Panc1 (cell line): ENCODE data around the gene CDH13. TPM values are rescaled to one million over a fixed set of nuclear protein-coding genes. Genes with fewer than 3 reads are reported as not detected.

Source experiments
- ATAC-seq: fragments of 200-7000 bp; cut with Tn5 transposase; 2 replicates; pipeline ENCODE4 v1.9.1; 2020; ENCODE audit warnings: mild to moderate bottlenecking, moderate library complexity
- BruUV-seq: library from RNA; stranded (reverse); fragments of 400-500 nt; replicated peaks from 2 replicates; lab custom pipeline; 2021; lab: Mats Ljungman, UMichigan
- CTCF ChIA-PET: fragments of 300-600 bp; sonication (Branson Sonifier 250); formaldehyde crosslinking; loops from one replicate; lab custom pipeline; 2022; ENCODE audit warnings: antibody characterized with exemption; lab: Charles Lee
- POLR2A ChIA-PET: fragments of 300-600 bp; sonication (Branson Sonifier 250); formaldehyde crosslinking; loops from one replicate; lab custom pipeline; 2022; ENCODE audit warnings: antibody characterized with exemption; lab: Charles Lee
- DNase-seq: peaks from one replicate; pipeline ENCODE4 v3.0.0-alpha.2; 2010; ENCODE audit warnings: low read depth, low spot score
- H3K27ac ChIP-seq: 2 replicates; pipeline ENCODE4 v1.5.1; 2011; ENCODE audit warnings: mild to moderate bottlenecking, low read length, inconsistent platforms
- H3K27me3 ChIP-seq: fragments of 200-500 bp; sonication (Bioruptor generic); 2 replicates; pipeline ENCODE4 v1.6.0; 2014; ENCODE audit warnings: low read length, inconsistent platforms; ENCODE audit not compliant: control insufficient read depth, insufficient read depth
- H3K36me3 ChIP-seq: fragments of 200-500 bp; sonication (Bioruptor generic); 2 replicates; pipeline ENCODE4 v1.5.1; 2014; ENCODE audit warnings: inconsistent platforms, mild to moderate bottlenecking, low read length, moderate library complexity; ENCODE audit not compliant: control insufficient read depth, insufficient read depth
- H3K4me1 ChIP-seq: 2 replicates; pipeline ENCODE4 v1.5.1; 2011; ENCODE audit warnings: inconsistent platforms, mild to moderate bottlenecking, low read length, moderate library complexity; ENCODE audit not compliant: control insufficient read depth, insufficient read depth
- H3K4me3 ChIP-seq, 2 experiments: 2 replicates each; pipeline ENCODE4 v1.5.1; 2011 to 2012; ENCODE audit warnings: low read depth in 2 of 2, low read length in 2 of 2, mild to moderate bottlenecking in 2 of 2, inconsistent platforms in 1 of 2, moderate library complexity in 1 of 2
- H3K9me3 ChIP-seq: fragments of 200-500 bp; sonication (Bioruptor generic); 2 replicates; pipeline ENCODE4 v1.5.1; 2014; ENCODE audit warnings: low read depth, mild to moderate bottlenecking, inconsistent platforms, low read length, moderate library complexity; ENCODE audit not compliant: control insufficient read depth, insufficient read depth
- POLR2AphosphoS5 ChIP-seq: IDR thresholded peaks from 2 replicates; pipeline ENCODE4 v1.6.1; 2012; ENCODE audit warnings: mild to moderate bottlenecking, low read depth, low read length, moderate library complexity
- SIN3A ChIP-seq: IDR thresholded peaks from 2 replicates; pipeline ENCODE4 v1.6.1; 2012; ENCODE audit warnings: low read depth, mild to moderate bottlenecking, low read length, moderate library complexity, borderline replicate concordance; ENCODE audit not compliant: insufficient read depth
- TCF7L2 ChIP-seq: IDR thresholded peaks from 2 replicates; pipeline ENCODE4 v1.6.1; 2011; ENCODE audit warnings: mild to moderate bottlenecking, low read depth, low read length, inconsistent platforms
- in situ Hi-C: cut with HindIII; loops from 2 replicates; pipeline ENCODE4 v1.10.0; 2016; ENCODE audit warnings: low sequenced_read_pairs, low pct_unique_long_range_greater_than_20kb
- intact Hi-C: fragments of 100-400 bp; cut with micrococcal nuclease; formaldehyde crosslinking; loops from one replicate; pipeline ENCODE4 v1.10.0; 2022; ENCODE audit not compliant: unreplicated experiment
- total RNA-seq: library from RNA; stranded (reverse); gene quantifications from one replicate; pipeline ENCODE4 v1.2.1, GENCODE V29; 2021; ENCODE audit not compliant: unreplicated experiment
- TF ChIP-seq, protein P1 (sequence below), 2 experiments: IDR thresholded peaks; 2 replicates each; pipeline ENCODE4 v1.6.1; 2011 to 2012; ENCODE audit warnings: low read depth in 2 of 2, control low read depth in 1 of 2, low read length in 1 of 2, mild to moderate bottlenecking in 1 of 2, moderate library complexity in 1 of 2; ENCODE audit not compliant: insufficient read depth in 1 of 2
- TF ChIP-seq, protein P2 (sequence below): fragments of 450-650 bp; IDR thresholded peaks from 2 replicates; pipeline ENCODE4 v1.5.1; 2017; ENCODE audit warnings: mild to moderate bottlenecking

CDH13 gene
- total RNA-seq, 1 experiment from 2014 or later: not detected

DNA sequence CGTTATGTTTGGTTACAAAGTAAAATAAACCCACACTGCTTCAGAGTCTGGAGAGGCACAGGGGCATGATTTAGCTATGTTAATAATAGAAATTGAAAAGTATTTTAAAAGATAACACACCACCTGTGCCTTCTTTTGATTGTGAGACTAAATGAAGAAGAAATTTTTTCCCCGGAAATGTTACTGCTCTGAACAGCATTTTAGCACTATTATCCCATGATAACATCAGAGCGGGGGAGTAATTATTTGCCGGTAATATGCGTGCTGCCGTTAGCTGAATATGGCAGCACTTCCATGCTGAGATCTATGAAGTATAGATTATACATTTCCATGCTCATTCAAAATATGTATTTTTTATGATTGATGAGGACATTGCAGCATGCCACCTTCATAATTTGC, 680.8 kb downstream of the CDH13 start:
- no peaks in the 10 kb centered on the region for H3K36me3 ChIP-seq
- ATAC-seq (no peak), DNase-seq (no peak)
- no peak overlapping the region for H3K27ac ChIP-seq
- H3K4me3 ChIP-seq: no peak overlapping the region
- ChIA-PET CTCF (no interaction called here), POLR2A (no interaction called here)
- TF ChIP-seq POLR2AphosphoS5 (no peak), SIN3A (no peak), TCF7L2 (no peak)
- TF ChIP-seq, protein P1, sequence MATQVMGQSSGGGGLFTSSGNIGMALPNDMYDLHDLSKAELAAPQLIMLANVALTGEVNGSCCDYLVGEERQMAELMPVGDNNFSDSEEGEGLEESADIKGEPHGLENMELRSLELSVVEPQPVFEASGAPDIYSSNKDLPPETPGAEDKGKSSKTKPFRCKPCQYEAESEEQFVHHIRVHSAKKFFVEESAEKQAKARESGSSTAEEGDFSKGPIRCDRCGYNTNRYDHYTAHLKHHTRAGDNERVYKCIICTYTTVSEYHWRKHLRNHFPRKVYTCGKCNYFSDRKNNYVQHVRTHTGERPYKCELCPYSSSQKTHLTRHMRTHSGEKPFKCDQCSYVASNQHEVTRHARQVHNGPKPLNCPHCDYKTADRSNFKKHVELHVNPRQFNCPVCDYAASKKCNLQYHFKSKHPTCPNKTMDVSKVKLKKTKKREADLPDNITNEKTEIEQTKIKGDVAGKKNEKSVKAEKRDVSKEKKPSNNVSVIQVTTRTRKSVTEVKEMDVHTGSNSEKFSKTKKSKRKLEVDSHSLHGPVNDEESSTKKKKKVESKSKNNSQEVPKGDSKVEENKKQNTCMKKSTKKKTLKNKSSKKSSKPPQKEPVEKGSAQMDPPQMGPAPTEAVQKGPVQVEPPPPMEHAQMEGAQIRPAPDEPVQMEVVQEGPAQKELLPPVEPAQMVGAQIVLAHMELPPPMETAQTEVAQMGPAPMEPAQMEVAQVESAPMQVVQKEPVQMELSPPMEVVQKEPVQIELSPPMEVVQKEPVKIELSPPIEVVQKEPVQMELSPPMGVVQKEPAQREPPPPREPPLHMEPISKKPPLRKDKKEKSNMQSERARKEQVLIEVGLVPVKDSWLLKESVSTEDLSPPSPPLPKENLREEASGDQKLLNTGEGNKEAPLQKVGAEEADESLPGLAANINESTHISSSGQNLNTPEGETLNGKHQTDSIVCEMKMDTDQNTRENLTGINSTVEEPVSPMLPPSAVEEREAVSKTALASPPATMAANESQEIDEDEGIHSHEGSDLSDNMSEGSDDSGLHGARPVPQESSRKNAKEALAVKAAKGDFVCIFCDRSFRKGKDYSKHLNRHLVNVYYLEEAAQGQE (IDR thresholded peaks at IDR 0.05; ENCODE audit: insufficient read depth in 1 of 2, low read depth in 2 of 2, low read length in 1 of 2): no peak
- TF ChIP-seq, protein P2, sequence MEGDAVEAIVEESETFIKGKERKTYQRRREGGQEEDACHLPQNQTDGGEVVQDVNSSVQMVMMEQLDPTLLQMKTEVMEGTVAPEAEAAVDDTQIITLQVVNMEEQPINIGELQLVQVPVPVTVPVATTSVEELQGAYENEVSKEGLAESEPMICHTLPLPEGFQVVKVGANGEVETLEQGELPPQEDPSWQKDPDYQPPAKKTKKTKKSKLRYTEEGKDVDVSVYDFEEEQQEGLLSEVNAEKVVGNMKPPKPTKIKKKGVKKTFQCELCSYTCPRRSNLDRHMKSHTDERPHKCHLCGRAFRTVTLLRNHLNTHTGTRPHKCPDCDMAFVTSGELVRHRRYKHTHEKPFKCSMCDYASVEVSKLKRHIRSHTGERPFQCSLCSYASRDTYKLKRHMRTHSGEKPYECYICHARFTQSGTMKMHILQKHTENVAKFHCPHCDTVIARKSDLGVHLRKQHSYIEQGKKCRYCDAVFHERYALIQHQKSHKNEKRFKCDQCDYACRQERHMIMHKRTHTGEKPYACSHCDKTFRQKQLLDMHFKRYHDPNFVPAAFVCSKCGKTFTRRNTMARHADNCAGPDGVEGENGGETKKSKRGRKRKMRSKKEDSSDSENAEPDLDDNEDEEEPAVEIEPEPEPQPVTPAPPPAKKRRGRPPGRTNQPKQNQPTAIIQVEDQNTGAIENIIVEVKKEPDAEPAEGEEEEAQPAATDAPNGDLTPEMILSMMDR: no peak
- H3K27me3 ChIP-seq: no peaks in the 10 kb centered on the region; the same call in 1 of the 2 replicates
- intact Hi-C loops (no loop called here), in situ Hi-C loops (no loop called here)
- H3K9me3 ChIP-seq: no peaks in the 10 kb centered on the region
- H3K4me1 ChIP-seq: no peaks in the 10 kb centered on the region
- no TSS peak for BruUV-seq

DNA sequence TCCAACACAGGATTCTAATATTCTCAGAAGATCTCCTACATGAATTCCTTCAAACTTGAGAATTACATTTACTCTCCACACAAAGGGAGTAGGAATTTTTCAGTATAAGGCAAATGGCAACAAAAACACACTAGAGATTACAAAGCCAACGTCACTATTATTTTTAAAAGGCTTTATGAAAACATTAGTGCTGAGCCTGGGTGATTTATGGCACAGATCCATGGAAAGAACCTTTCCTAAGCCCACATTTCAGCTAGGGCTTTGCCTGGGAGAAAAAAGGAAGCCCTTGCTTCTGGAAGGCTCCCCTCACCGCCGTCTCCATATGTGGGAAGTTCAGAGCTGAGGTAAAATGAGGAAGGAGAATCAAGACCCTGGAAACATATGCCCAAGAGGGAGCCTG, 681.6 kb downstream of the CDH13 start:
- TF ChIP-seq, protein P1 (IDR thresholded peaks at IDR 0.05; ENCODE audit: insufficient read depth in 1 of 2, low read depth in 2 of 2, low read length in 1 of 2): no peak
- no peak for TF ChIP-seq POLR2AphosphoS5
- no peak for TF ChIP-seq SIN3A
- TF ChIP-seq, protein P2: no peak
- no peak for TF ChIP-seq TCF7L2
- CTCF ChIA-PET: no interaction called here
- in situ Hi-C loops: no loop called here
- no peaks in the 10 kb centered on the region for H3K36me3 ChIP-seq
- no peaks in the 10 kb centered on the region for H3K9me3 ChIP-seq
- intact Hi-C loops: no loop called here
- H3K27ac ChIP-seq: no peak overlapping the region
- H3K27me3 ChIP-seq: no peaks in the 10 kb centered on the region; the same call in 1 of the 2 replicates
- BruUV-seq: no TSS peak
- POLR2A ChIA-PET: no interaction called here
- DNase-seq (no peak), ATAC-seq (no peak)
- H3K4me3 ChIP-seq: no peak overlapping the region
- no peaks in the 10 kb centered on the region for H3K4me1 ChIP-seq
